GM12892 (cell line): ENCODE results near the gene MGAT3.
"Not testable (repeated sequence)": the region's sequence is repeated elsewhere in the genome, so short reads cannot be mapped to it uniquely, and the experiment has no call there.

Source experiments
- DNase-seq: peaks from one replicate; pipeline ENCODE4 v3.0.0; 2011; ENCODE audit not compliant: insufficient read length
- FAIRE-seq: peaks from 2 replicates; lab custom pipeline; 2011; peaks lifted over from hg19 to GRCh38; lab: Jason Lieb, UNC
- POLR2A ChIP-seq: IDR thresholded peaks from 2 replicates; pipeline ENCODE4 v1.6.1; 2011; ENCODE audit warnings: low read depth, low read length, control low read depth
- POLR2AphosphoS5 ChIP-seq: IDR thresholded peaks from 2 replicates; pipeline ENCODE4 v1.6.1; 2011; ENCODE audit warnings: low read depth, low read length, control low read depth
- TAF1 ChIP-seq: IDR thresholded peaks from 2 replicates; pipeline ENCODE4 v1.6.1; 2011; ENCODE audit warnings: low read depth, mild to moderate bottlenecking, control low read depth, low read length, borderline replicate concordance

Gene MGAT3

DNA sequence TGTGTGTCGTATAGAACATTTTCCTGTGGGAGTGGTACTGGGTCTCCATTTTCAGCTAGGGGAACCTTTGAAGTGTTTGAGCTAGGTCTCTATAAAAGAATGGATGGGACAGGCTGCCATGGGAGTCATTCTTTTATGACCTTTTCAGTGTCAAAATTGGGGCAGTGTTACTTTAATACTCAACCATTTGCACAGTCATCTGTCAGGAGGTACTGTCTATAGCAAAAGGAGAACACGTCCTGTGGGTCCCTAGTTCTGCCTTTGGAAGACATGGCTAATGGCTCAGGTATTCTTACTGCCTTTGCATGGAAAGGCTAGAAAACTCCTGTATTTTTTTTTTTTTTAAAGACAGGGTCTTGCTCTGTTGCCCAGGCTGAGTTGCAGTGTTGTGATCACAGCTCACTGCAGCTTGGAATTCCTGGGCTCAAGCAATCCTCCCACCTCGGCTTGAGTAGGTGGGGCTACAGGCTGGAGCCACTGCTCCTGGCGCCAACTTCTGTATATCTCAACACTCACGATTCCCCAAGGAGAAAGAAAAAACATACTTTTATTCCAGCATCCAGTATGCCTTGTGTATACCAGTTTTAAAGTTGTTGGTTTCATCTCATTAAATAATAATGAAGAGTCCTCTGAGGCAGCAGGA lies 61.5 kb downstream of the MGAT3 start:
- TF ChIP-seq POLR2AphosphoS5: no peak
- DNase-seq (no peak), FAIRE-seq (no peak)

DNA sequence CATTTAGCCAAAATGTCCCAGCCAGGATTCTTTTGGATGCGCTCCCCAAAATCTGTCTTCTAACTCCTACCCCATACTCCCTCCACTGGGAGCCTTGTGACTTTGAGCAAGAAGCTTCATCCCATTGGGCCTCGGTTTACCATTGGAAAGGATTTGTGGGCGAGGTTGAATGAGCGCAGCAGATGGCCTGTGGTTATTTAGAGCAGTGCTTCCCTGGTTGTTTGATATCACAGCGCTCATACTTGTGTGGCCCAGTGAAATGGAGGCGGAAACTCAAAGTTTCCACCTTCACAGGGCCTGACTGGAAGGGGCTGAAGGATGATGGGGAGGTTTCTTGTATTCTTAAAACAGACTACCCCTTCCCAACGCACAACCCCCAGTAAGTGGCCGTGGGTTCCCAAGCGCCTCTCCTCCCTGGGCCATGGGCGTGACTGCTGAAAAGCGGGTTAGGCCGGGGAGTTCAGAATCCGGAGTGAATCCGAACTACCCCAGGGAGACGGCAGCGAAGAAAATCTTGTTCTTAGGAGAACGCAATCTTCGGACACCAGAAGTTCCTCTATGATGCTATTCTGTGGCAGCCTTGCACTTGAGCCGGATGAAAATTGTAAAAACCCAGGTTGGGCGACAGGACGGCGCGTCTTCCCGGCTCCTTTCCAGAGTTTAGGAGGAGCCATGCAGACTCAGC lies 62.3 kb downstream of the MGAT3 start:
- FAIRE-seq (peak; percentile 50), DNase-seq (no peak)
- TF ChIP-seq POLR2A (no peak; the same call in none of the 2 replicates), POLR2AphosphoS5 (no peak), TAF1 (no peak)

DNA sequence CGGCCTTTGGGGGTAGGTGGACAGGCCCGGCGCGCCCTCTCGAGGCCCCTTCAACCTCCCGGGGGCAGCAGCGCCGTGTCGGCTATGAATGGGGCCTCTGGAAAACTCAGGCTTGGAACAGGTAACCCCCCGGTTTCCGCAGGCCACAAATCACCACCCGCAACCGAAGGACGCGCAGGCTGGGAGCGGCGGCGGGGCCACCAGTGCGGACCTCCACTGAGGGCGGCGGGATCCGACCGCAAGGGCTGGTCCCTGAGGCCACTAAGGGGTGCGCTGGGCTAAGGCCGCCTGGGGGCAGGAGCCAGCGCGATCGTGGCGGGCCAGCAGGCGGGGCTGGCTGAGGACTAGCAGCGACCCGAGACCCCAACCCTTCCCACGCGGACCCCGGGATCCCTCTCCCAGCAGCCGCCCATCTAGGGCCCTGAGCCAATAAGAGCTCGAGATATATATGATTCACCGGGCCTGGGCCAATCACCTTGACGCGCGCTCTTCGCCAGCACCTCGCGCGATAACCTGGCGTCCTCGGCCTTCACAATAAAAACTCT lies 62.9 kb downstream of the MGAT3 start:
- FAIRE-seq (no peak), DNase-seq (peak; percentile 99)

DNA sequence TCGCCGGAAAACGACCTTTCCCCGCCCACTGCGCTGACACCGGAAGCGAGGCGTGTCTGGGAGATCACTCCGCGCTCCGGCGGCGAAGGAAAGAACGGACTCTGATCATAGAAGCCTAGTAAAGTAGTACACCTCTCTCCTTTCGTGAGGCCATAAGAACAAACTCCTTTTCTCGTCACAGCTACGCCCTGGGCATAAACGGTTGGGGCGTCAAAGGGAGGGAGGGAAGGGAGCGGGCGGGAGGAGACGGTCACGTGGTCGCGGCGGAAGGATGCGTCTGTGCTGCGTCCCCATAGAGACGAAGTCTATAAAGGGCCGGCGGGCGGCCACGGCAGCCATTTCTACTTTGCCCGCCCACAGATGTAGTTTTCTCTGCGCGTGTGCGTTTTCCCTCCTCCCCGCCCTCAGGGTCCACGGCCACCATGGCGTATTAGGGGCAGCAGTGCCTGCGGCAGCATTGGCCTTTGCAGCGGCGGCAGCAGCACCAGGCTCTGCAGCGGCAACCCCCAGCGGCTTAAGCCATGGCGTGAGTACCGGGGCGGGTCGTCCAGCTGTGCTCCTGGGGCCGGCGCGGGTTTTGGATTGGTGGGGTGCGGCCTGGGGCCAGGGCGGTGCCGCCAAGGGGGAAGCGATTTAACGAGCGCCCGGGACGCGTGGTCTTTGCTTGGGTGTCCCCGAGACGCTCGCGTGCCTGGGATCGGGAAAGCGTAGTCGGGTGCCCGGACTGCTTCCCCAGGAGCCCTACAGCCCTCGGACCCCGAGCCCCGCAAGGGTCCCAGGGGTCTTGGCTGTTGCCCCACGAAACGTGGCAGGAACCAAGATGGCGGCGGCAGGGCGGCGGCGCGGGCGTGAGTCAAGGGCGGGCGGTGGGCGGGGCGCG lies 63.7 kb downstream of the MGAT3 start, which contains the start of gene ATF4:
Gene ATF4 (plus strand): TSS at position 337 of the 880 bp plus-strand sequence. CDS start 884 bp downstream, outside the sequence.
- TF ChIP-seq TAF1 (peak; percentile 99), POLR2AphosphoS5 (peak; percentile 99), POLR2A (peak; percentile 94)
- FAIRE-seq (peak; percentile 98), DNase-seq (peak; percentile 70)

More for the DNA sequence above, 62.9 kb downstream of the MGAT3 start:
- TF ChIP-seq POLR2AphosphoS5 (no peak), TAF1 (peak; percentile 76), POLR2A (peak; percentile 70; the same call in 1 of the 2 replicates)

DNA sequence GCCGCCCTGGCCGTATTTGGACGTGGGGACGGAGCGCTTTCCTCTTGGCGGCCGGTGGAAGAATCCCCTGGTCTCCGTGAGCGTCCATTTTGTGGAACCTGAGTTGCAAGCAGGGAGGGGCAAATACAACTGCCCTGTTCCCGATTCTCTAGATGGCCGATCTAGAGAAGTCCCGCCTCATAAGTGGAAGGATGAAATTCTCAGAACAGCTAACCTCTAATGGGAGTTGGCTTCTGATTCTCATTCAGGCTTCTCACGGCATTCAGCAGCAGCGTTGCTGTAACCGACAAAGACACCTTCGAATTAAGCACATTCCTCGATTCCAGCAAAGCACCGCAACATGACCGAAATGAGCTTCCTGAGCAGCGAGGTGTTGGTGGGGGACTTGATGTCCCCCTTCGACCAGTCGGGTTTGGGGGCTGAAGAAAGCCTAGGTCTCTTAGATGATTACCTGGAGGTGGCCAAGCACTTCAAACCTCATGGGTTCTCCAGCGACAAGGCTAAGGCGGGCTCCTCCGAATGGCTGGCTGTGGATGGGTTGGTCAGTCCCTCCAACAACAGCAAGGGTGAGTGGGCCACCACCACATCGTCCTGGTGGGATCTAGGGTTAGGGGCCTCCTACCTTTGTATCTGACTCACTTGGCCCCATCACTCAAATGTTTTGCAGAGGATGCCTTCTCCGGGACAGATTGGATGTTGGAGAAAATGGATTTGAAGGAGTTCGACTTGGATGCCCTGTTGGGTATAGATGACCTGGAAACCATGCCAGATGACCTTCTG lies 64.5 kb downstream of the MGAT3 start:
- peak; percentile 78 for FAIRE-seq
- peak; percentile 47 for TF ChIP-seq POLR2AphosphoS5
- DNase-seq: not testable (repeated sequence)

DNA sequence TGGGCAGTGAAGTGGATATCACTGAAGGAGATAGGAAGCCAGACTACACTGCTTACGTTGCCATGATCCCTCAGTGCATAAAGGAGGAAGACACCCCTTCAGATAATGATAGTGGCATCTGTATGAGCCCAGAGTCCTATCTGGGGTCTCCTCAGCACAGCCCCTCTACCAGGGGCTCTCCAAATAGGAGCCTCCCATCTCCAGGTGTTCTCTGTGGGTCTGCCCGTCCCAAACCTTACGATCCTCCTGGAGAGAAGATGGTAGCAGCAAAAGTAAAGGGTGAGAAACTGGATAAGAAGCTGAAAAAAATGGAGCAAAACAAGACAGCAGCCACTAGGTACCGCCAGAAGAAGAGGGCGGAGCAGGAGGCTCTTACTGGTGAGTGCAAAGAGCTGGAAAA lies 65.3 kb downstream of the MGAT3 start:
- not testable (repeated sequence) for FAIRE-seq, DNase-seq

DNA sequence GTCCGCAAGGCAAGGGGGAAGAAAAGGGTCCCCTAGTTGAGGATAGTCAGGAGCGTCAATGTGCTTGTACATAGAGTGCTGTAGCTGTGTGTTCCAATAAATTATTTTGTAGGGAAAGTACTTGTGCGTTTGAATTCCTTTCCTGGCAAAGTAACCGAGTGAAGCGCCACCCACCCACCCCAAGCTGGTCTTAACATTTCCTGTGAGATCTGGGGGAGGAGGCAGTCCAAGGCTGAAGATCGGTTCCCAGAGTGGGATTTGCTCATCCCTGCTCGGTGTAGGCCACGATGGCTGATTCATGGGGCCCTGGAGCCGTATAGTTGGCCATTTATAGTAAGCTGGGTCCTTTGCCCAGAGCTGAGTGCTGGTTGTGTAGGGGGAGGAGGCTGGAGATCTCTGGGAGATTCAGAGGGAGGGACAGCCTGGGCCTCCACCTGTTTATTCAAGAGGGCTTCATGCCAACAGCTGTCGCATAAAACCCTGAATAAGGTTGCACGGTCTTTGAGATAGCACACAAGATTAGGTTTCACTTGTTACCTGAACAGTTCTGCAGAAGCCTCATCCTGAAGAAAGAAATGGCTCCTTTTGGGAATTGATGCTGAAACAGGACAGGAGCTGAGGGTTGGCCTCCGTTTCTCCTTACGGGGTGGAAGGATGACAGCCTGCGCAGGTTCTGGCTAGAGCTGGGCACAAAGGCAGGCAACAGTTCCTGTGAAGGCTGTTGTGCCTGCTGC lies 65.9 kb downstream of the MGAT3 start:
- TF ChIP-seq POLR2A: peak; percentile 92
- peak; percentile 99 for TF ChIP-seq POLR2AphosphoS5
- 0 out of 2 replicates have a peak, but pooled peaks have one; percentile 28 for TF ChIP-seq TAF1
- FAIRE-seq: no peak
- no peak for DNase-seq

DNA sequence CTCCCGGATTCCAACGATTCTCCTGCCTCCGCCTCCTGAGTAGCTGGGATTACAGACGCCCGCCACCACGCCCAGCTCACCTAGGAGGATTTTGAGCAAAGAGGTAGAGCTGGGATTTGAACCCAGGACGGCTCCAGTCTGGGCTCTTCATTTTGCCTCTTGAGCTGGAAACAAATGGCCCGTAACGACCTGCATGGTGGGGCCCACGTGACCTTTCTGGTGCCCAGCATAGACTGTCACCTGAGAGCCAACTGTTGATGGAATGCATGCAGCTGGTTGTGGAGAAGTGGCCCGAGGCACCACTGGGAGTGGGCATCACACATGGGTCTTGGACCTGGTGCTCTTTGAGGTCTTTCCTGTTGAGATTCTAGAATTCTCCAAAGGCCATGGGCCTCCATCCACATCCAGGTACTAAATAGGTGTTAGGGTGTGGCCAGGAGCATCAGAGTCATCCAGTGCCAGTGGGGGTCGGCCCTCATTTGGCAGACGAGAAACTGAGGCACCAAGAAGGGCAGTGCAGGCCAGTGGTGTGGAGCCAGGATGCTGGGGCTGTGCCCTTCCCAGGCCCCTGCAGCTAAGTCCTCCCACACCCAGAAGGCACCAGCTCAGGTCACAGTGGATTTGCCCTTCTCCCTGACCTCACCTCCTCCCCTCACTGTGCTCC lies 67.4 kb downstream of the MGAT3 start:
- DNase-seq (no peak), FAIRE-seq (no peak)
- TF ChIP-seq POLR2A (peak; percentile 77; the same call in 1 of the 2 replicates), POLR2AphosphoS5 (peak; percentile 68), TAF1 (no peak)

DNA sequence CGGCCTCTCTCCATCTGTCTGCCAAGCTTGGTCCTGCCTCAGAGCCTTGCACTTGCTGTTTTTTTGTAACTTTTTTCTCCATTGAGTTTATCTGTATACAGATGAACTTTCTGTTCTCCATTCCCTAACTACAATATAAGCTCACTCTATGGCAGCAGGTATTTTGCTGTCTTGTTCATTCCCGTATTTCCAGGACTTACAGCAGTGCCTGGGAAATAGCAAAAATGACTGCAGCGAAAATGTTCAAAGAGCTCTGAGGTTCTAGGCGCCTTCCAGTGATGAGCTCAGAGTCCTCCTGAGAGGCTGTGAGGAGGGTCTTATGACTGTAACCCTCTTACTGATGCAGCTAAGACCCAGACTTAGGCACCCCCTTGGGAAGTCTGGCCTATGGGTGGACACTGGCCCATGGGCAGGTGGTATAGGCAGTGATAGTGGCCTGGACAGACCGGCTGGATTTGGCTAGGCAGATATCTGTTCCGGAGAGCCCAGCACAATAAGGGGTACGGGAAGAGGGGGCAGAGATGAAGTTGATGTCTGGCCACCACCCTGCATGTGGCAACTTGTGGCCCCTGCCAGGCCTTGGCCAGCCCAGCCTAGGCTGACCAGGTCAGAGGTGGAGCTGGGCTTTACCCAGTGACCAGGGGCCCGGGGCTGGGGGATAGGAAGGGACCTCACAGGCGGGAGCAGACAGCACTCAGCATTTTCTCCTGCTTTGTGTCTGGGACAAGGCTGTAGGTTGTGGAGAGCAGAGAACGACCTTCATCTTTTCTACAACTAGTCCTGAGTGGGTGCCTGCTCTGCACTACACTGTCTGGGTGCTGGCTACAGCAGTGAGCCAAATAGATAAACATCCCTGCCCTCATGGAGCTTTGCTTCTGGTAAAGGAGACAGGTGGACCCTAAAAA lies 68.2 kb downstream of the MGAT3 start:
- peak; percentile 17 for FAIRE-seq
- DNase-seq: no peak
- TF ChIP-seq TAF1 (no peak), POLR2A (no peak; the same call in 1 of the 2 replicates), POLR2AphosphoS5 (peak; percentile 39; the same call in 1 of the 2 replicates)
